CD4-positive, alpha-beta T cell treated with Interleukin-4 for 4 hours (primary cell): ENCODE data around the gene LRIG3.

Experiments
- DNase-seq: peaks from one replicate; pipeline ENCODE4 v3.0.0-alpha.2; 2020

The LRIG3 gene

GRCh38 chr12:58844161-58844560, 76.1 kb downstream of the LRIG3 start:
- no peak for DNase-seq

GRCh38 chr12:58841058-58841798, 79.1 kb downstream of the LRIG3 start:
- DNase-seq = no peak

GRCh38 chr12:58833853-58834252, 86.5 kb downstream of the LRIG3 start:
- DNase-seq = no peak

GRCh38 chr12:58832920-58833319, 87.4 kb downstream of the LRIG3 start:
- DNase-seq = no peak
